ENCODE measurements around the gene PLLP.

The PLLP gene

DNA sequence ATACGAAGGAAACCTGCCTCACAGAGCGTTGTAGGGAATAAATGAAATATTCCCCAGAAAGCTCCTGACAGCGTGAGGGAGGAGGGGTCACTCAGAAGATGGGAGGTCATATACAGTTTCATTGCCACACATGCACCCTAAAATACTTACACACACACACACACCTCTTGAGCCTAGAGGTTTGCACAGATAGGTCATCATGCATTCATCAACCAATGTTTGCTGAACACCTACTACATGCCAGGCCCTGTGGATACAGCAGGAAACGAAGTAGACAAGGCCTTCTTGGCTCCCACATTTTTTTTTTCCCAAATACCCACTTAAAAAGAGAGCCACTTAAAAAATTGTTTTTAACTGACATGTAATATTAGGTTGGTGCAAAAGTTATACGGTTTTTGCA, 907 bp upstream of the PLLP start:
- TF ChIP-seq POLR2AphosphoS5 (IDR thresholded peaks at IDR 0.05; ENCODE audit: low read depth, low read length) = no peak
- no peak for TF ChIP-seq TAF1 (IDR thresholded peaks at IDR 0.05; ENCODE audit: borderline replicate concordance, insufficient read depth, low read length)
- no peak for TF ChIP-seq REST (IDR thresholded peaks at IDR 0.05; ENCODE audit: insufficient read depth in 1 of 2, low read depth in 2 of 2, low read length in 2 of 2)
- TF ChIP-seq FOXP2 (optimal IDR thresholded peaks at IDR 0.05; ENCODE audit: borderline replicate concordance, extremely low read depth, extremely low read length, insufficient read depth) = no peak

DNA sequence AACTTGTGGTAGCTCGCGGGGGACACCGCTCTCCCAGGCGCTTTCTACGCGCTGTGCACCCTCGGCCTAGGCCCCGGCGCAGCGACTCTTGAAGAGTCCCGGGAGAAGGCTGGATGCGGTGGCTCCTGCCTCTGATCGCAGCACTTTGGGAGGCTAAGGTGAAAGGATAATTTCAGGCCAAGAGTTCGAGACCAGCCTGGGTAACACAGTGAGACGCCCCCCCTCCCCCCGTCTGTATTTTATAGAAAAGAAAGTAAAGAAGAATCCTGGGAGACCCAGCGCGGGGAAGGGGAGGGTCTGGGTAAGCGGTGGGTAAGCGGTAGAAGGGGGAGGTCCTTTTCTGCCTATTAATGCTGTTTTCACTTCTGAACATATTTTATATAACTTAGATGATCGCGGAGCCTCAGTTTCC, 486 bp upstream of the PLLP start:
- TF ChIP-seq FOXP2 (optimal IDR thresholded peaks at IDR 0.05; ENCODE audit: borderline replicate concordance, extremely low read depth, extremely low read length, insufficient read depth) (no peak), POLR2AphosphoS5 (IDR thresholded peaks at IDR 0.05; ENCODE audit: low read depth, low read length) (no peak), TAF1 (IDR thresholded peaks at IDR 0.05; ENCODE audit: borderline replicate concordance, insufficient read depth, low read length) (no peak), REST (IDR thresholded peaks at IDR 0.05; ENCODE audit: insufficient read depth in 1 of 2, low read depth in 2 of 2, low read length in 2 of 2) (no peak), SIN3A (IDR thresholded peaks at IDR 0.05; ENCODE audit: borderline replicate concordance, insufficient read depth, low read length) (no peak)

DNA sequence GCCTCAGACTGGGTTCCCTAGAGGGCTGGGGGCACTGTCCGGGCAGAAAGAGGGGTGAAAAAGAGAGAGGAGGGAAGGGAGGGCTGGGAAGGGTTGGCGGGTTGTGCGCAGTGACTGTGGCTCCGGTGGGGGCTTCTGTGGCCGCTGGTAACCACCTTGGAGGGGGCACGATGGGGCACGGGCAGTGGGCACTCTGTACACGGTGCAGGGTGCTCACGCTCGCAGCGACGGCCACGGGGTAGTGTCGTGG, 588 bp downstream of the PLLP start:
- TF ChIP-seq SIN3A (IDR thresholded peaks at IDR 0.05; ENCODE audit: borderline replicate concordance, insufficient read depth, low read length) = no peak
- no peak for TF ChIP-seq FOXP2 (optimal IDR thresholded peaks at IDR 0.05; ENCODE audit: borderline replicate concordance, extremely low read depth, extremely low read length, insufficient read depth)

DNA sequence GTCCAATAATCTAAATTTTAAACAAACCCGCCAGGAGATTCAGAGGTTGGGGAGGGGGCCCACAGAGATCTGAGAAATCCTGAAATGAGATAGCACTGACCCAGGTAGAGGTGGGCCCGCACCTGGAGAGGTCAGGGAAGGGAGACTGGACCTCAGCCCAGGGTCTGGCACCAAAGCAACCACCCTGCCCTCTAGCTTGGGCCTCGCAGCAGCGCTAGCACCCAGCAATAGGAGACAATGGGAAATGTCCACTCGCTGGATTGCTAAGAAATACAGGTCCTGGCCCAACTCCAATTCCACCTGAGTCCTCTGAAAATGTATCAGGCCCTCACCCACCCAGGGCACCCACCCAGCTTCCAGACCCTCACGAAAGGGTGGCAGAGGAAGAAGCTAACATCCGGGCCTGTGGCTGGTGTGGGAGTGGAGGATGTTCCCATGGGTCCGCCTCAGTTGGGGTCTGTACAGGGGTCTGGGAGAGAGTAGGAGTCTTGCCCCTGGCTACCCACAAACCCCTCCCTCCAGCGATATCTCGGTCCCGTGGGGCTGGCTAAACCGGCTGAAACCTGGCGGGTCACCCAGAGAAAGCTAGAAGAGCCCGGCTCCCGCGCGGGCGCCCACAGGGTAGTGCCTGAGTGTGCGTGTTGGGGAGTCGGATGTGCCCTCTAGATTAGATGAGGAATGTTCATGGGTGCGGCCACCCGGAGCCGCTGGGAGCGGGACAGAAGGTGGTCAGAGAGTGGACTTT, 1.1 kb downstream of the PLLP start:
- TF ChIP-seq POLR2AphosphoS5 (IDR thresholded peaks at IDR 0.05; ENCODE audit: low read depth, low read length) (no peak), REST (IDR thresholded peaks at IDR 0.05; ENCODE audit: insufficient read depth in 1 of 2, low read depth in 2 of 2, low read length in 2 of 2) (no peak), FOXP2 (optimal IDR thresholded peaks at IDR 0.05; ENCODE audit: borderline replicate concordance, extremely low read depth, extremely low read length, insufficient read depth) (no peak), TAF1 (IDR thresholded peaks at IDR 0.05; ENCODE audit: borderline replicate concordance, insufficient read depth, low read length) (no peak), SIN3A (IDR thresholded peaks at IDR 0.05; ENCODE audit: borderline replicate concordance, insufficient read depth, low read length) (no peak)

DNA sequence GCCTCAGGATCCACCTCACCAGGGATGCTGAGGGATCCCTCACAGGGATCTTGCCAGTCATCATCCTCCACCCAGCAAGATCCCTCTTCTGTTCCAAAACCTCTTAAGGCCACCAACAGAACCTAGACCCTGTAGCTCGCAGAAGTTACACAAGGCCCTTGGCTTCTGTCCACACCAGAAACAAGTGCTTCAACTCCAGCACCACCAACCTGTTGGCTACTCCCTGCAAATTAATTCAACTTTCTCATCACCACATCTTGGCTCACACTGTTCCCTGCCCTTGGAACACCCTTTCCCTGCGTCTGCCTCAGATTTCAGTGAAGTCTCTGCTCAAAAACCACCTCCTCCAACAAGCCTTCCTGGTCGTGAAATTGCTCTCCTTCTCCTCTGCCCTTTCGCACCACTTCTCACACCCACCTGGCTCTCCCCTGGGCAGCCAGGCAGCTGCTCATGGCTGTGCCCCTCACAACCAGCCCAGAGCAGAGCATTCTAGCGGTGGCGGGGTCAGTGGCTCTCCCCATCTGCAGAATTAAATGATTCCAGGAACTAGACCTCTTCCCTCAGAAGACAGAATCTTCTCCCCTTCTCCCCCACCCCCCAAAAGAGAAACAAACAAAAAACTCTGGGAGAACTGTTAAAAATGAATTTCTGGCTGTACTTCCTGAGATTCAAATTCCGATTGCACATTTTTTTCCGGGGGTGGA, 1.8 kb downstream of the PLLP start:
- TF ChIP-seq FOXP2 (optimal IDR thresholded peaks at IDR 0.05; ENCODE audit: borderline replicate concordance, extremely low read depth, extremely low read length, insufficient read depth) (no peak), REST (IDR thresholded peaks at IDR 0.05; ENCODE audit: insufficient read depth in 1 of 2, low read depth in 2 of 2, low read length in 2 of 2) (no peak), SIN3A (IDR thresholded peaks at IDR 0.05; ENCODE audit: borderline replicate concordance, insufficient read depth, low read length) (no peak), POLR2AphosphoS5 (IDR thresholded peaks at IDR 0.05; ENCODE audit: low read depth, low read length) (no peak), TAF1 (IDR thresholded peaks at IDR 0.05; ENCODE audit: borderline replicate concordance, insufficient read depth, low read length) (no peak)

Data from PFSK-1 (cell line).